Measurements from ENCODE around the gene ACOXL. TPM values are rescaled to one million over a fixed set of nuclear protein-coding genes. Genes with fewer than 3 reads are reported as not detected.

Gene ACOXL
- total and polyA plus RNA-seq, 9 of the 15 experiments (the other 6 are each of a cell fraction or from before 2014, with no cell fraction given), result 0.31 to 0.56 TPM; not detected in 7

GRCh38 chr2:110735366-110735765, 3.0 kb downstream of the ACOXL start:
- no peak for DNase-seq (ENCODE audit: extremely low read depth in 1 of 4, low spot score in 3 of 4)
- no peak overlapping the region for H2AFZ ChIP-seq (ENCODE audit: low read depth, low read length)
- H4K20me1 ChIP-seq (replicated peaks; ENCODE audit: control insufficient read depth, insufficient read depth, low read length), result no peaks in the 10 kb centered on the region
- no peaks in the 10 kb centered on the region for H3K36me3 ChIP-seq (ENCODE audit: control insufficient read depth, insufficient read depth, low read length)
- no peak for ATAC-seq
- ChIA-PET POLR2A (interaction anchor here (0.7 kb wide), 1 partner anchor 12 kb away, joined by 3 read pairs; no protein-coding TSS in a partner anchor), CTCF (ENCODE audit: low intra/inter-chr PET ratio) (no interaction called here)
- BruUV-seq (replicated peaks), result no TSS peak
- in situ Hi-C loops (cut with MboI) (no loop called here), intact Hi-C loops (cut with micrococcal nuclease) (no loop called here)
- peaks cover 31 to 55% of the 10 kb centered on the region in 2 experiments for H3K27me3 ChIP-seq (ENCODE audit: control insufficient read depth in 2 of 2, insufficient read depth in 2 of 2, low read length in 2 of 2)
- 8% methylated on average over 4 of the region's 4 CpGs for WGBS (ENCODE audit: insufficient coverage, low coverage, missing lambda C conversion rate)
- H3K9me1 ChIP-seq (ENCODE audit: control insufficient read depth, insufficient read depth, low read length), result no peaks in the 10 kb centered on the region
- no peak overlapping the region for H3K9ac ChIP-seq (ENCODE audit: insufficient read depth in 1 of 2, low read depth in 2 of 2, low read length in 2 of 2)
- no peaks in the 10 kb centered on the region for H3K9me3 ChIP-seq (replicated peaks; ENCODE audit: control insufficient read depth, insufficient read depth, low read depth, low read length)
- no peak for TF ChIP-seq PHB (CRISPR knock-in tag; IDR thresholded peaks at IDR 0.05)
- TF ChIP-seq RERE (CRISPR knock-in tag; IDR thresholded peaks at IDR 0.05; ENCODE audit: borderline replicate concordance), result no peak
- TF ChIP-seq ELF4 (CRISPR knock-in tag; IDR thresholded peaks at IDR 0.05), result no peak
- peak; percentile 53 for TF ChIP-seq CEBPB (tag; IDR thresholded peaks at IDR 0.05)
- H3K27ac ChIP-seq (ENCODE audit: extremely low read depth, low read depth, low read length), result no peak overlapping the region
- no peak overlapping the region for H3K4me3 ChIP-seq
- no peaks in the 10 kb centered on the region for H3K79me2 ChIP-seq (ENCODE audit: control insufficient read depth, insufficient read depth, low read length)
- H3K4me2 ChIP-seq (ENCODE audit: insufficient read depth, low read length), result no peak overlapping the region
- H3K4me1 ChIP-seq (replicated peaks in 1 of 2; ENCODE audit: control insufficient read depth in 2 of 2, insufficient read depth in 2 of 2, low read length in 2 of 2), result peaks cover 0 to 16% of the 10 kb centered on the region in 2 experiments; a peak in 3 of 5 replicates
- FAIRE-seq, result no peak

Measured in K562 (cell line).